GM12891 (cell line): ENCODE data around the gene FLG2.
"Not testable (repeated sequence)": the region's sequence is repeated elsewhere in the genome, so short reads cannot be mapped to it uniquely, and the experiment has no call there.

Experiments
- DNase-seq: peaks from one replicate; pipeline ENCODE4 v3.0.0; 2011; ENCODE audit warnings: low spot score; ENCODE audit not compliant: insufficient read length
- FAIRE-seq: peaks from 2 replicates; lab custom pipeline; 2011; peaks lifted over from hg19 to GRCh38; lab: Jason Lieb, UNC
- PAX5 ChIP-seq: IDR thresholded peaks from 2 replicates; pipeline ENCODE4 v1.6.1; 2011; ENCODE audit warnings: low read length, moderate library complexity, mild to moderate bottlenecking; ENCODE audit not compliant: insufficient read depth, severe bottlenecking
- POLR2A ChIP-seq: IDR thresholded peaks from 2 replicates; pipeline ENCODE4 v1.6.1; 2011; ENCODE audit warnings: low read depth, low read length, control low read depth
- POLR2AphosphoS5 ChIP-seq: IDR thresholded peaks from 2 replicates; pipeline ENCODE4 v1.6.1; 2011; ENCODE audit warnings: low read depth, low read length, control low read depth
- POU2F2 ChIP-seq: IDR thresholded peaks from 2 replicates; pipeline ENCODE4 v1.6.1; 2011; ENCODE audit warnings: low read depth, mild to moderate bottlenecking, control low read depth, low read length, moderate library complexity
- SPI1 ChIP-seq: IDR thresholded peaks from 2 replicates; pipeline ENCODE4 v1.6.1; 2011; ENCODE audit warnings: low read depth, low read length, control low read depth
- TAF1 ChIP-seq: IDR thresholded peaks from 2 replicates; pipeline ENCODE4 v1.6.1; 2011; ENCODE audit warnings: low read depth, low read length, control low read depth

The FLG2 gene

DNA sequence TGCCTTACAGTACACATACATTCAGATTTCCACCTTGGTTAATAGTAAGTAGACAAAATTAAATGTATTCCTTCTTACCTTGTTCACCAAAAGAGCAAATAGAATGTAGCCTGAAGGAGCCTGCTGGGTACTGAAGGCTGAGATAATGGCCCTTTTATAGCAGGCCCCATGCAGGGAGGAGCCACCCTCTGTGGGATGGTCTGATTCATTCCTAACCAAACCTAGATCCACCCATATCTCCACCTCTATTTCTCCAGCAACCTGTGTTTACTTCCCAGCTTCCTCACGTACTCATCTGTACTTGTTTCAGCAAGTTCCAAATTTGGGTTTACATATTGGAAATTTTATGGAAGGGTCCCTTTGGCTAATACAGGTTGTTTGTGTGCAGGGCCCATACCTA lies 34.7 kb downstream of the FLG2 start, which contains the start of gene FLG:
TSS of gene FLG (minus strand) at position 129 of the 400 bp plus-strand sequence. CDS start 9,783 bp downstream, outside the sequence.
- FAIRE-seq (no peak), DNase-seq (no peak)
- TF ChIP-seq PAX5 (no peak), TAF1 (no peak), POLR2AphosphoS5 (no peak), POU2F2 (no peak), SPI1 (no peak), POLR2A (no peak)

DNA sequence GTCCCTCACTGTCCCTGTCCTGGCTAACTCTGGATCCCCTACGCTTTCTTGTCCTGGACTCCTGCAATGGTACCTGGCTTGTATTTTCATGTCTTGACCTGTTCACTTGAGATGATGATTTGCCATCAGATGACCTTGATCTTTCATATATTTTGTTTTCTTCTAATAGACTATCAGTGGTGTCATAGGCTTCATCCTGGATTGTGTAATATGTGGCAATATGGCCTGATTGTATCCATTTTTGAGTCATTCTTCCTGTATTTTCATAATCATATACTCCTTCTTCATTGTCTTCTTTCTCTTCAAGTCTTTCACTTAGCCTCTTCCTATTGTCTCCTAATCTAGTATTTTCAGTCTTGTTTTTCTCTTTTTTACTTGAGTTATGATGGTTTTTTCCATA lies 45.8 kb downstream of the FLG2 start:
- DNase-seq (no peak), FAIRE-seq (no peak)
- no peak for TF ChIP-seq PAX5
- TF ChIP-seq POU2F2, result no peak
- TF ChIP-seq TAF1, result no peak
- TF ChIP-seq POLR2AphosphoS5, result no peak
- TF ChIP-seq SPI1, result no peak
- TF ChIP-seq POLR2A, result no peak

GRCh38 chr1:152313319-152313801 lies 46.4 kb downstream of the FLG2 start:
- FAIRE-seq (no peak), DNase-seq (no peak)
- TF ChIP-seq POLR2A (no peak), TAF1 (no peak), POU2F2 (no peak), SPI1 (no peak), PAX5 (no peak), POLR2AphosphoS5 (no peak)

GRCh38 chr1:152312169-152312568 lies 47.6 kb downstream of the FLG2 start:
- not testable (repeated sequence) for FAIRE-seq, DNase-seq

DNA sequence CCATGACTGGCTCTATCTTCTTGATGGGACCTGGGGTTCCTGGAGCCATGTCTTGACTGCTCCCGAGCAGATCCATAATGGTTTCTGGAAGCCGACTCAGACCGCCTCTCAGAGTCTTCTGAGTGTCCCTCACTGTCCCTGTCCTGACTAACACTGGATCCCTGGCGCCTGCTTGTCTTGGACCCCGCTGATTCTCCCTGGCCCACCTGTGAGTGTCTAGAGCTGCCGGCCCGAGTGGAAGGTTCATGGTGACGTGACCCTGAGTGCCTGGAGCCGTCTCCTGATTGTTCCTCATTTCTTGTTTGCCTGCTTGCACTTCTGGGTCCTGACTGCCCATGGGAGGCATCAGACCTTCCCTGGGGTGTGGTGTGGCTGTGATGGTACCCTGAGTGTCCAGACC lies 49.9 kb downstream of the FLG2 start:
- FAIRE-seq, result no peak
- TF ChIP-seq TAF1 (no peak), POU2F2 (no peak), POLR2A (no peak), POLR2AphosphoS5 (no peak), SPI1 (no peak), PAX5 (no peak)
- DNase-seq, result no peak

- DNase-seq, FAIRE-seq: not testable (repeated sequence)
Observed at GRCh38 chr1:152309320-152309901, 50.4 kb downstream of the FLG2 start.

GRCh38 chr1:152308758-152309157 lies 51.0 kb downstream of the FLG2 start:
- DNase-seq, FAIRE-seq: not testable (repeated sequence)

GRCh38 chr1:152307970-152308369 lies 51.8 kb downstream of the FLG2 start:
- FAIRE-seq, DNase-seq: not testable (repeated sequence)

- not testable (repeated sequence) for FAIRE-seq, DNase-seq
Observed at GRCh38 chr1:152306123-152306522, 53.7 kb downstream of the FLG2 start.

DNA sequence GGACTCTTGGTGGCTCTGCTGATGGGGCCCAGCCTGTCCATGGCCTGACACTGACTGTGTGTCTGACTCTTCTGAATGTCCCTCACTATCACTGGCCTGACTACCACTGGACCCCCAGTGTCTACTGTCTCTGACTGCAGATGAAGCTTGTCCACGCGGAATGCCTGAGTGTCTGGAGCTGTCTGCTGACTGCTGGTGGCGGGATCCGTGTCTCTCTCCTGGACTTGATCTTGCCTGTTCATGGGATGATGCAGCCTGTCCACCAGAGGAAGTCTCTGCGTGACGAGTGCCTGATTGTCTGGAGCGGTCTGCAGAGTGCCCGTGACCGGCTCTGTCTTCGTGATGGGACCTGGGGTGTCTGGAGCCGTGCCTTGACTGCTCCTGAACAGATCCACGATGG lies 55.0 kb downstream of the FLG2 start:
- not testable (repeated sequence) for FAIRE-seq, DNase-seq

DNA sequence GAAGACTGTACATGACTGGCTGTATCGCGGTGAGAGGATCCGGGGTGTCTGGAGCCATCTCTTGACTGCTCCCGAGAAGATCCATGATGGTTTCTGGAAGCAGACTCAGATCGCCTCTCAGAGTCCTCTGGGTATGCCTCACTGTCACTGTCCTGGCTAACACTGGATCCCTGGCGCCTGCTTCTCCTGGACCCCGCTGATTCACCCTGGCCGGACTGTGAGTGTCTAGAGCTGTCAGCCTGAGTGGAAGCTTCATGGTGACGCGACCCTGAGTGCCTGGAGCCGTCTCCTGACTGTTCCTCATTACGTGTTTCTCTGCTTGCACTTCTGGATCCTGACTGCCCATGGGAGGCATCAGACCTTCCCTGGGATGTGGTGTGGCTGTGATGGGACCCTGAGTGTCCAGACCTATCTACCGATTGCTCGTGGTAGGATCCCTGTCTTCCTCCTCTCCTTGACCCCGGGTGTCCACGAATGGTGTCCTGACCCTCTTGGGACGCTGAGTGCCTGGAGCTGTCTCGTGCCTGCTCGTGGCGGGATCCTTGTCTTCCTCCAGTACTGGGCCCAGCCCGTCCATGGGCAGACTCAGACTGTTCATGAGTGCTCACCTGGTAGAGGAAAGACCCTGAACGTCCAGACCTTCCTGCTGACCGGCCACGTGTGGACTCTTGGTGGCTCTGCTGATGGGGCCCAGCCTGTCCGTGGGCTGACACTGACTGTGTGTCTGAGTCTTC lies 56.5 kb downstream of the FLG2 start:
- FAIRE-seq, result not testable (repeated sequence)

More for the DNA sequence above, 56.5 kb downstream of the FLG2 start:
- DNase-seq, result not testable (repeated sequence)
